H9 (cell line): ENCODE data around the gene OGFOD3. TPM values are rescaled to one million over a fixed set of nuclear protein-coding genes. Genes with fewer than 3 reads are reported as not detected.

Experiments
- DNase-seq: peaks from one replicate; pipeline ENCODE4 v3.0.0-alpha.2; 2017
- H2AFZ ChIP-seq: one replicate; pipeline ENCODE4 v1.6.1; 2013; ENCODE audit warnings: mild to moderate bottlenecking, low read length, control low read depth, moderate library complexity
- H2AK5ac ChIP-seq: 2 replicates; pipeline ENCODE4 v1.6.1; 2013; ENCODE audit warnings: low read length, control low read depth, mixed read lengths; ENCODE audit not compliant: insufficient read length
- H2BK120ac ChIP-seq: one replicate; pipeline ENCODE4 v1.6.1; 2013; ENCODE audit warnings: low read depth, mild to moderate bottlenecking, low read length, control low read depth, inconsistent platforms; ENCODE audit not compliant: poor library complexity, severe bottlenecking
- H2BK12ac ChIP-seq: 2 replicates; pipeline ENCODE4 v1.6.1; 2013; ENCODE audit warnings: low read length, control low read depth, mixed read lengths, low read depth; ENCODE audit not compliant: insufficient read length
- H2BK15ac ChIP-seq: 2 replicates; pipeline ENCODE4 v1.6.1; 2013; ENCODE audit warnings: low read depth, low read length, control low read depth
- H2BK20ac ChIP-seq: one replicate; pipeline ENCODE4 v1.6.1; 2013; ENCODE audit warnings: low read depth, mild to moderate bottlenecking, low read length, control low read depth, inconsistent platforms; ENCODE audit not compliant: poor library complexity, severe bottlenecking
- H2BK5ac ChIP-seq: 2 replicates; pipeline ENCODE4 v1.6.1; 2013; ENCODE audit warnings: low read length, control low read depth, mixed read lengths; ENCODE audit not compliant: insufficient read length
- H3K14ac ChIP-seq: 2 replicates; pipeline ENCODE4 v1.6.1; 2013; ENCODE audit warnings: low read length, control low read depth; ENCODE audit not compliant: insufficient read depth
- H3K18ac ChIP-seq: 2 replicates; pipeline ENCODE4 v1.6.1; 2013; ENCODE audit warnings: low read depth, mild to moderate bottlenecking, mixed read lengths, low read length, control low read depth; ENCODE audit not compliant: insufficient read length
- H3K23ac ChIP-seq: 2 replicates; pipeline ENCODE4 v1.6.1; 2013; ENCODE audit warnings: low read length, control low read depth, mixed read lengths, low read depth; ENCODE audit not compliant: insufficient read length
- H3K23me2 ChIP-seq: 2 replicates; pipeline ENCODE4 v1.6.1; 2013; ENCODE audit warnings: low read depth, mild to moderate bottlenecking, mixed read lengths, low read length, control low read depth; ENCODE audit not compliant: insufficient read length, poor library complexity, severe bottlenecking
- H3K27ac ChIP-seq: 2 replicates; pipeline ENCODE4 v1.5.1; 2013; ENCODE audit warnings: low read length, control low read depth, mixed read lengths, low read depth; ENCODE audit not compliant: insufficient read length
- H3K27me3 ChIP-seq: 2 replicates; pipeline ENCODE4 v1.6.1; 2013; ENCODE audit warnings: low read length, control low read depth, inconsistent platforms; ENCODE audit not compliant: insufficient read depth
- H3K4ac ChIP-seq: 2 replicates; pipeline ENCODE4 v1.6.1; 2013; ENCODE audit warnings: low read depth, mild to moderate bottlenecking, control low read depth, inconsistent platforms, low read length, moderate library complexity
- H3K4me1 ChIP-seq: 2 replicates; pipeline ENCODE4 v1.6.1; 2013; ENCODE audit warnings: low read length, control low read depth, inconsistent platforms; ENCODE audit not compliant: insufficient read depth
- H3K4me2 ChIP-seq: 2 replicates; pipeline ENCODE4 v1.6.1; 2013; ENCODE audit warnings: low read length, control low read depth, mixed read lengths; ENCODE audit not compliant: insufficient read length, insufficient read depth
- H3K56ac ChIP-seq: 2 replicates; pipeline ENCODE4 v1.6.1; 2013; ENCODE audit warnings: low read depth, mild to moderate bottlenecking, mixed read lengths, low read length, control low read depth; ENCODE audit not compliant: insufficient read length
- H3K79me1 ChIP-seq: 2 replicates; pipeline ENCODE4 v1.6.1; 2013; ENCODE audit warnings: low read depth, mild to moderate bottlenecking, moderate library complexity, low read length, control low read depth, inconsistent platforms; ENCODE audit not compliant: insufficient read depth, poor library complexity, severe bottlenecking
- H3K79me2 ChIP-seq: 2 replicates; pipeline ENCODE4 v1.6.1; 2013; ENCODE audit warnings: low read length, control low read depth, inconsistent platforms; ENCODE audit not compliant: insufficient read depth
- H3K9ac ChIP-seq: 2 replicates; pipeline ENCODE4 v1.6.1; 2013; ENCODE audit warnings: low read length, control low read depth, mixed read lengths; ENCODE audit not compliant: insufficient read length; ENCODE audit errors: extremely low read depth
- H3K9me3 ChIP-seq: one replicate; pipeline ENCODE4 v1.6.1; 2013; ENCODE audit warnings: low read depth, low read length, inconsistent platforms; ENCODE audit not compliant: control insufficient read depth
- H3T11ph ChIP-seq: one replicate; pipeline ENCODE4 v1.6.1; 2013; ENCODE audit warnings: mild to moderate bottlenecking, low read length, control low read depth, inconsistent platforms
- H4K20me1 ChIP-seq: one replicate; pipeline ENCODE4 v1.6.1; 2013; ENCODE audit not compliant: control insufficient read depth, insufficient read length, insufficient read depth
- H4K5ac ChIP-seq: 2 replicates; pipeline ENCODE4 v1.6.1; 2013; ENCODE audit warnings: low read depth, mild to moderate bottlenecking, mixed read lengths, low read length, control low read depth; ENCODE audit not compliant: insufficient read length
- H4K8ac ChIP-seq: replicated peaks from 2 replicates; pipeline ENCODE4 v1.6.1; 2013; ENCODE audit warnings: low read length, control low read depth, mixed read lengths, low read depth; ENCODE audit not compliant: insufficient read length
- H4K91ac ChIP-seq: 2 replicates; pipeline ENCODE4 v1.6.1; 2013; ENCODE audit warnings: low read depth, mild to moderate bottlenecking, moderate library complexity, mixed read lengths, low read length, control low read depth; ENCODE audit not compliant: insufficient read length
- H3K27ac Mint-ChIP-seq, 3 experiments: 2 replicates in 2 of 3; 3 replicates in 1 of 3; pipeline ENCODE4 v1.8.0; 2020 to 2021; ENCODE audit warnings: mixed read lengths in 3 of 3, mild to moderate bottlenecking in 1 of 3, moderate library complexity in 1 of 3
- H3K27me3 Mint-ChIP-seq: 2 replicates; pipeline ENCODE4 v1.8.0; 2021; ENCODE audit warnings: low read depth, mild to moderate bottlenecking, moderate library complexity, mixed read lengths
- H3K36me3 Mint-ChIP-seq, 3 experiments: 2 replicates in 2 of 3; 3 replicates in 1 of 3; pipeline ENCODE4 v1.8.0; 2020 to 2021; ENCODE audit warnings: low read depth in 3 of 3, mixed read lengths in 3 of 3; ENCODE audit not compliant: insufficient read depth in 1 of 3
- H3K4me1 Mint-ChIP-seq, 2 experiments: 2 replicates each; pipeline ENCODE4 v1.8.0; 2020; ENCODE audit warnings: mixed read lengths in 2 of 2
- H3K4me3 Mint-ChIP-seq, 2 experiments: 2 replicates in 1 of 2; 3 replicates in 1 of 2; pipeline ENCODE4 v1.8.0; 2020 to 2021; ENCODE audit warnings: mild to moderate bottlenecking in 2 of 2, mixed read lengths in 2 of 2, moderate library complexity in 1 of 2
- H3K9me3 Mint-ChIP-seq, 2 experiments: 2 replicates in 1 of 2; 3 replicates in 1 of 2; pipeline ENCODE4 v1.8.0; 2020; ENCODE audit warnings: mild to moderate bottlenecking in 2 of 2, mixed read lengths in 2 of 2, moderate library complexity in 1 of 2
- CTCF ChIP-seq: fragments of 200-600 bp; sonication (generic); conservative IDR thresholded peaks from 3 replicates; pipeline ENCODE4 v1.8.0; 2021; ENCODE audit warnings: antibody characterized with exemption, mild to moderate bottlenecking
- WGBS: extraction: QIAGEN DNeasy Blood & Tissue Kit; methylation state at CpG from one replicate; pipeline ENCODE4 v1.1.7; 2013; ENCODE audit warnings: missing lambda C conversion rate, low lambda C conversion rate, mixed read lengths; ENCODE audit not compliant: insufficient read length; ENCODE audit errors: extremely low coverage; 5-methylcytosine and 5-hydroxymethylcytosine counted together
- total RNA-seq: library from RNA; stranded (reverse); gene quantifications from 2 replicates; pipeline ENCODE4 v1.2.1, GENCODE V29; 2021

OGFOD3 gene
- total RNA-seq, 1 experiment from 2014 or later = 27.8 TPM

- Histone ChIP-seq H2BK120ac (no peak overlapping the region), H4K91ac (no peak overlapping the region), H3K14ac (no peak overlapping the region), H3K9me3 (no peaks in the 10 kb centered on the region), H2AK5ac (no peak overlapping the region), H2BK15ac (no peak overlapping the region), H3K4ac (no peak overlapping the region), H2BK20ac (no peak overlapping the region), H2BK5ac (no peak overlapping the region), H3K4me1 (no peaks in the 10 kb centered on the region), H3K27me3 (no peaks in the 10 kb centered on the region), H3K79me1 (no peaks in the 10 kb centered on the region), H3K79me2 (no peaks in the 10 kb centered on the region), H4K5ac (no peak overlapping the region), H3K56ac (no peak overlapping the region), H3K23ac (no peak overlapping the region), H3K9ac (no peak overlapping the region), H3K18ac (no peak overlapping the region), H4K8ac (no peak overlapping the region), H3K4me2 (no peak overlapping the region), H2AFZ (no peak overlapping the region), H2BK12ac (no peak overlapping the region), H3K23me2 (no peaks in the 10 kb centered on the region), H4K20me1 (no peaks in the 10 kb centered on the region), H3T11ph (no peak overlapping the region), H3K27ac (no peak overlapping the region)
- no peaks in the 10 kb centered on the region; a peak in 1 of 5 replicates for H3K9me3 Mint-ChIP-seq
- H3K27me3 Mint-ChIP-seq = peaks cover 12% of the 10 kb centered on the region
- no CpG with 5 or more reads among the region's 17 CpGs for WGBS
- no peak for TF ChIP-seq CTCF
- H3K4me1 Mint-ChIP-seq = peaks cover 4 to 13% of the 10 kb centered on the region in 2 experiments; a peak in 3 of 4 replicates
- DNase-seq = no peak
- no peak overlapping the region; a peak in 1 of 7 replicates for H3K27ac Mint-ChIP-seq
- no peak overlapping the region; a peak in 1 of 5 replicates for H3K4me3 Mint-ChIP-seq
- peaks cover 0 to 2% (median 0%) of the 10 kb centered on the region in 3 experiments; a peak in 1 of 7 replicates for H3K36me3 Mint-ChIP-seq
These were observed 32.0 kb downstream of the OGFOD3 start for GRCh38 chr17:82386255-82386831.
